SH-SY5Y (cell line): Measurements from ENCODE around the gene KLHL40.

ENCODE experiments used
- GATA2 ChIP-seq: IDR thresholded peaks from 2 replicates; pipeline ENCODE4 v1.6.1; 2011; ENCODE audit warnings: mild to moderate bottlenecking, low read depth, low read length
- GATA3 ChIP-seq: IDR thresholded peaks from 2 replicates; pipeline ENCODE4 v1.6.1; 2011; ENCODE audit warnings: low read depth, mild to moderate bottlenecking, low read length, moderate library complexity

KLHL40 gene

GRCh38 chr3:42697289-42698051 is 12.1 kb downstream of the KLHL40 start:
- no peak for TF ChIP-seq GATA3
- TF ChIP-seq GATA2 = no peak

GRCh38 chr3:42698216-42698910 is 13.0 kb downstream of the KLHL40 start:
- no peak for TF ChIP-seq GATA2
- no peak for TF ChIP-seq GATA3

GRCh38 chr3:42698911-42699230 is 13.5 kb downstream of the KLHL40 start:
- TF ChIP-seq GATA3 = no peak
- no peak for TF ChIP-seq GATA2

GRCh38 chr3:42699511-42699971 is 14.2 kb downstream of the KLHL40 start:
- TF ChIP-seq GATA2 = no peak
- TF ChIP-seq GATA3 = no peak

- TF ChIP-seq GATA2 (no peak), GATA3 (no peak)
Measured at GRCh38 chr3:42700366-42701288, 15.3 kb downstream of the KLHL40 start.

GRCh38 chr3:42701371-42702065 is 16.2 kb downstream of the KLHL40 start:
- TF ChIP-seq GATA2 (no peak), GATA3 (no peak)

- no peak for TF ChIP-seq GATA3
- no peak for TF ChIP-seq GATA2
Measured at GRCh38 chr3:42702066-42702951, 17.0 kb downstream of the KLHL40 start, which contains the start of gene HHATL. Gene HHATL (minus strand): TSS chr3:42702798. CDS start chr3:42700826, 1,972 bp downstream.

- TF ChIP-seq GATA3 (no peak), GATA2 (no peak)
Measured at GRCh38 chr3:42702982-42703694, 17.8 kb downstream of the KLHL40 start.

- no peak for TF ChIP-seq GATA3
- TF ChIP-seq GATA2 = no peak
Measured at GRCh38 chr3:42703695-42704025, 18.3 kb downstream of the KLHL40 start.

GRCh38 chr3:42704136-42704841 is 19.0 kb downstream of the KLHL40 start:
- TF ChIP-seq GATA3 (no peak), GATA2 (no peak)

- TF ChIP-seq GATA3 = no peak
Measured at GRCh38 chr3:42705058-42705767, 19.9 kb downstream of the KLHL40 start.
